Activated T-cell treated with anti-CD3 and anti-CD28 coated beads for 1 hour (primary cell): ENCODE measurements around the gene FUT3.

Experiments
- DNase-seq: peaks from one replicate; pipeline ENCODE4 v3.0.0-alpha.2; 2020; ENCODE audit warnings: low read depth

FUT3 gene

DNA sequence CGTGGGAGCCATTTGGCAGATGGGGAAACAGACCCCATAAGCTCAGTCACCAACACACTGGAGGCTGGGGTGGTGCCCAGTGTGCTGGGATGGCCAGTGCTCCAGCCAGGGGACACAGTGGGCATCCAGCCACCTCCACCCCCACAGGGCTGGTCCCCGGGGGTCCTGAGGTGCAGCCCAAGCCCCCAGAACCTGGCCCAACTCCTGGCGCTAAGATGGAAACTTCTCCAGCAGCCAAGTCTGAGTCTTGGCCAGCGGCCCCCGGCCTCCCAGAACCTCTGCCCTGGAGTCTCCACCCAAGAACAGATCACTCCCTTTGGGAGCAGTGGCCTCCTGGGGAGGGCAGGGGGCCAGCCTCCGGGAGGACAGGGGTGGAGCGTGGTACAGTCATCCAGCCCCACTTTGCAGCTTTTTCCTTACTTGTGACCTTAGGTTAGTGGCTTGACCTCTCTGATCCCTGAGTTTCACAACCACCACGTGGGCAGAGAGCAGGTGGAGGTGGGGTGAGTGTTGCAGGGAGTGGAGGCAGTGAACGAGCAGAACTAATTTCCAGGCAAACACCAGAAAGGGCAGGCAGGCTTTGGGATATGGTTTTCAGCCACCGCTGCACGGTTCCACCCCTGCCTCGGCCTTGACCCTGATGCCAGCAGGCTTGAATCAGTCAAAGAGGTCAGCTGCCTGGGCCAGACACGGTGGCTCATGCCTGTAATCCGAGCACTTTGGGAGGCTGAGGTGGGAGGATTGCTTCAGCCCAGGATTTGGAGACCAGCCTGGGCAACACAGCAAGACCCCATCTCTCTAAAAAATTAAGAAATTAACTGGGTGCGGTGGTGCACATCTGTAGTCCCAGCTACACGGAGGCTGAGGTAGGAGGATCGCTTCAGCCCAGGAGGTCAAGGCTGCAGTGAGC lies 50.6 kb downstream of the FUT3 start:
- DNase-seq: no peak

DNA sequence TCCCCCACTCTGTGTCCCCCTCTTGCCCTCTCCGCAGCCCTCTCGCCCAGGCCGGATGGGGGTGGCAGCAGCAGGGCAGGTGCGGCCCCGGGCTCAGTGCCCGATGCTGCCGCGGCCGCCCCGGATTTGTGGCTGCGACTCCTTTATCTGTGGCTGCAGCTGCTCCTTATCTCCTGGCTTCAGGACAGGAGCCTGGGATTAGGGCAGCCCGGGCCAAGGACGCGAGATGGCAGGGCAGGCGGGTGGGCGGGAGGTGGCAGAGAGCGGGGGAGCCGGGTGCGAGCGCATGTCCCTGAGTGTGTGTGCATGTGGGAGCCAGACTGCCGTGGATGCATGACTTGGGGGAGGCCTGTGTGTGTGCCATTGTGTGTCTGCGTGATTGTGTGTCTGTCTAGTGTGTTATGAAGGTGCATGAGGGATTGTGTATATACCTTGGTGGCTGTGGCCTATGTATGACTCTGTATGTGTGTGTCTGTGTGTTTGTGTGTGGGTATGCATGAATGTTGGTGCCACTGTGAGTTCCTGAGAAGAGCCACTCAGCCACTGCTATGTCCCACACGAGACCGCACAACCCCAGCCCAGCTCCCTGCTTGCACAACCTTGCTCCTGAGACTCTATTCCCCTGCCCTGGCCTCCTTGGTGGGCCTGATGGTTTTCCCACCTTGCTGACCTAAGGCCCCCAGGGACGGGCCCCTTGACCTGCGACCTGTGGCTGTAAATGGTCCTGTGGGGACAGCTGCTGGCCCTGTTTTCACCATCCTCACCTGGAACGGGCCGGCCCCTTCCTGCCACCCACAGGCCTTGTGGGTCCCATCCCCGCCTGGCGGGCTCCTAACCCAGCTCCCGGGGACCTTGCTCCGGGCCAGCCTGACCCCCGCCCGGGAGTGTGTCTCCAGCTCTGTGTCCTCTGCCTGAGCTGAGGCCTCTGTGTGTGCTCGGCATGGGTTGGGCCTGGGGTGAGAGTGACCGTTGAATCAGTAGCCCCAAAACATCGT lies 51.7 kb downstream of the FUT3 start:
- no peak for DNase-seq

DNA sequence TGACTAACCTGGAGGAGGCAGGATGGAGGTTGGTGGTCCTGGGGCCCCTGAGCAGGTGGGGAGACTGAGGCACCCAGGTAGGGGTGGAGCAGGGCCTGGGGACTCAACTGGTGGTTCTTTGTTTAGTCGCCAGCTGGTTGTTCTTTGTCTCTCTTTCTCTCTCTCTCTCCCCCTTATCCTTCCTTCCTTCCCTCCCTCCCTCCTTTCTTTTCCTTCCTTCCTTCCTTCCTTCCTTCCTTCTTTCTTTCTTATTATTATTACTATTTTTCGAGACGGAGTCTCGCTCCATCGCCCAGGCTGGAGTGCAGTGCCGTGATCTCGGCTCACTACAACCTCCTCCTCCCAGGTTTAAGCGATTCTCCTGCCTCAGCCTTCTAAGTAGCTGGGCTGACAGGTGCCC lies 53.0 kb downstream of the FUT3 start:
- DNase-seq: no peak

DNA sequence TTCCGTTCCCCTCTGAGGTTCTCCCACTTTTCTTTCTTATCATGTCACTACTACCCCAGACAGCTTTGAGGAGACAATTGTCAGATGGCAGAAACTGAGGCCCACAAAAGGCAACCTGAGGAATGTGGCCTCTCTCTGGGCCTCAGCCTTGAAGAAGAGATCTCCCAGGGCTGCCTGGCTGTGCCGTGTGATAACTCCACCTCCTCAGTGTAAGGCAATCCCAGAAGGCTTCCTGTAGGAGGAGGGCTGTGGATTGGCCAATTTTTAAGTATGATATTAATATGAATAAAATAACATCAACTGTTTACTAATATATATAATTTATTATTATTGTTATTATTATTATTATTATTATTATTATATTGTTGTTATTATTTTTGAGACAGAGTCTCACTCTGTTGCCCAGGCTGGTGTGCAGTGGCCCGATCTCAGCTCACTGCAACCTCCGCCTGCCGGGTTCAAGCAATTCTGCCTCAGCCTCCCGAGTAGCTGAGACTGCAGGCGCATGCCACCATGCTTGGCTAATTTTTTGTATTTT lies 55.8 kb downstream of the FUT3 start:
- DNase-seq: no peak

- DNase-seq: no peak
Observed at GRCh38 chr19:5793188-5793587, 58.1 kb downstream of the FUT3 start.
